ENCODE measurements around the gene TRIM63.

DNA sequence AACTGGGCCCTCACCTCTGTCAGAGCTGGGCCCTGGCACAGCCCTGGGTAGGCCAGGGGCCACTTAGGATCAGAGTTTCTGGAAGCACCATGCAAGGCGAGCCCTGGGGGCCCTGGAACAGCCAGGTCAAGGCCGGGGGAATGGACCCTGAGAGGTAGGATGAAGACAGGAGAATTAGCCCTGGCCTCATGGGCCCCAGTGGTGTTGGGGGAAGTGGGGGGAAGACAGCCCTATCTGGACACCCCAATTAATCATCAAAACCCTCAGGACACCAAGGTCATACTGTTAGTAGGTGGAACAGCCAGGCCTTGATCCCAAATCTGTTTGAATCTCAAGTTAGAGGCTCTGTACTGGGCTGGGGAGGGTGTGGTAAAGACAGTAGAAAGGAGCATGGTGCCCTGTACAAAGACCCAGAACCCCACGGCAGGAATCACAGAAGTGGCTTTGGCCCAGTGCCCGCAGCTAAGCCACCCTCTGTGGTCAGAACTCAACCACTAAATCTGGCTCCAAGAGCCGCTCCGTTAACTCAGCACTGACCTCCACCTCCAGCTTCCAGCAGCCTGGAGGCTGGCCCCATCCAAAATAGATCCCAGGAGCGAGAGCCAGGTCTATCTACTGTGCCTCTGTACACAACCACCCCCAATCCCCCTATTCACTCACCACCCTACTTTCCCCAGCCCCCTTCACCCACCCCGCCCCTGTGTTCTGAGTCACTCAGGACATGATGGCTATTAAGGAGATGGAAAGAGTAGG is 14.0 kb upstream of the TRIM63 start:
- TF ChIP-seq, protein P1, sequence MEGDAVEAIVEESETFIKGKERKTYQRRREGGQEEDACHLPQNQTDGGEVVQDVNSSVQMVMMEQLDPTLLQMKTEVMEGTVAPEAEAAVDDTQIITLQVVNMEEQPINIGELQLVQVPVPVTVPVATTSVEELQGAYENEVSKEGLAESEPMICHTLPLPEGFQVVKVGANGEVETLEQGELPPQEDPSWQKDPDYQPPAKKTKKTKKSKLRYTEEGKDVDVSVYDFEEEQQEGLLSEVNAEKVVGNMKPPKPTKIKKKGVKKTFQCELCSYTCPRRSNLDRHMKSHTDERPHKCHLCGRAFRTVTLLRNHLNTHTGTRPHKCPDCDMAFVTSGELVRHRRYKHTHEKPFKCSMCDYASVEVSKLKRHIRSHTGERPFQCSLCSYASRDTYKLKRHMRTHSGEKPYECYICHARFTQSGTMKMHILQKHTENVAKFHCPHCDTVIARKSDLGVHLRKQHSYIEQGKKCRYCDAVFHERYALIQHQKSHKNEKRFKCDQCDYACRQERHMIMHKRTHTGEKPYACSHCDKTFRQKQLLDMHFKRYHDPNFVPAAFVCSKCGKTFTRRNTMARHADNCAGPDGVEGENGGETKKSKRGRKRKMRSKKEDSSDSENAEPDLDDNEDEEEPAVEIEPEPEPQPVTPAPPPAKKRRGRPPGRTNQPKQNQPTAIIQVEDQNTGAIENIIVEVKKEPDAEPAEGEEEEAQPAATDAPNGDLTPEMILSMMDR (IDR thresholded peaks at IDR 0.05) = no peak
- no peak for TF ChIP-seq EZH2 (IDR thresholded peaks at IDR 0.05; ENCODE audit: borderline replicate concordance, insufficient read depth, low read depth, low read length, poor library complexity, severe bottlenecking)

All from B cell (primary cell).